Loucy (cell line): ENCODE results near the gene SLC39A8.

ENCODE experiments used
- H2AFZ ChIP-seq: fragments of 200-600 bp; sonication (generic); 2 replicates; pipeline ENCODE4 v1.6.0; 2016; ENCODE audit warnings: antibody characterized with exemption, mild to moderate bottlenecking, low read length, moderate library complexity
- H3F3A ChIP-seq: fragments of 200-600 bp; 2 replicates; pipeline ENCODE4 v1.6.0; 2016; ENCODE audit warnings: antibody characterized with exemption, low read depth, mild to moderate bottlenecking
- H3K27me3 ChIP-seq: fragments of 200-600 bp; sonication (generic); 2 replicates; pipeline ENCODE4 v1.6.1; 2014; ENCODE audit warnings: low read length, mild to moderate bottlenecking; ENCODE audit not compliant: insufficient read depth, poor library complexity, severe bottlenecking
- H3K36me3 ChIP-seq: fragments of 200-600 bp; sonication (generic); 2 replicates; pipeline ENCODE4 v1.6.1; 2016; ENCODE audit warnings: low read length; ENCODE audit not compliant: insufficient read depth
- H3K4me1 ChIP-seq: fragments of 200-600 bp; sonication (generic); 2 replicates; pipeline ENCODE4 v1.5.1; 2014; ENCODE audit warnings: low read length, mild to moderate bottlenecking; ENCODE audit not compliant: insufficient read depth, poor library complexity, severe bottlenecking
- H3K4me2 ChIP-seq: fragments of 200-600 bp; sonication (generic); 2 replicates; pipeline ENCODE4 v1.6.0; 2014; ENCODE audit warnings: antibody characterized with exemption, low read length, low read depth, mild to moderate bottlenecking; ENCODE audit not compliant: poor library complexity, severe bottlenecking
- H3K4me3 ChIP-seq: fragments of 200-600 bp; sonication (generic); 2 replicates; pipeline ENCODE4 v1.5.1; 2014; ENCODE audit warnings: low read length, mild to moderate bottlenecking, mixed read lengths; ENCODE audit not compliant: poor library complexity, severe bottlenecking
- H3K79me2 ChIP-seq: fragments of 200-600 bp; sonication (generic); 2 replicates; pipeline ENCODE4 v1.6.1; 2014; ENCODE audit warnings: low read length; ENCODE audit not compliant: insufficient read depth
- H3K9ac ChIP-seq: fragments of 200-600 bp; sonication (generic); 2 replicates; pipeline ENCODE4 v1.6.0; 2014; ENCODE audit warnings: mild to moderate bottlenecking, low read depth, low read length, moderate library complexity; ENCODE audit not compliant: poor library complexity, severe bottlenecking
- H3K9me2 ChIP-seq: fragments of 200-600 bp; sonication (generic); replicated peaks from 2 replicates; pipeline ENCODE4 v1.6.1; 2016; ENCODE audit warnings: low read depth, low read length, mixed read lengths
- H3K9me3 ChIP-seq: fragments of 200-600 bp; sonication (generic); 2 replicates; pipeline ENCODE4 v1.6.1; 2014; ENCODE audit warnings: mild to moderate bottlenecking, antibody characterized with exemption, low read length, low read depth; ENCODE audit not compliant: insufficient read depth
- H4K20me1 ChIP-seq: fragments of 200-600 bp; sonication (generic); 2 replicates; pipeline ENCODE4 v1.6.0; 2014; ENCODE audit warnings: antibody characterized with exemption, low read length, mild to moderate bottlenecking; ENCODE audit not compliant: insufficient read depth, poor library complexity, severe bottlenecking
- CTCF ChIP-seq: fragments of 200-600 bp; sonication (generic); conservative IDR thresholded peaks from 2 replicates; pipeline ENCODE4 v1.5.1; 2014; ENCODE audit warnings: mild to moderate bottlenecking, antibody characterized with exemption, low read length
- EZH2phosphoT487 ChIP-seq: fragments of 200-600 bp; IDR thresholded peaks from 2 replicates; pipeline ENCODE4 v1.6.1; 2018; ENCODE audit warnings: antibody characterized with exemption, mild to moderate bottlenecking, moderate library complexity, borderline replicate concordance

Gene SLC39A8

GRCh38 chr4:102344954-102345794 lies at the start of gene SLC39A8:
SLC39A8 (minus strand) TSS chr4:102345482; CDS start chr4:102344662, 820 bp downstream.
- no peaks in the 10 kb centered on the region for H3K27me3 ChIP-seq
- H3F3A ChIP-seq = peaks cover 13% of the 10 kb centered on the region; the same call in 1 of the 2 replicates
- peak within 1 kb of the TSS; percentile 91 for H3K9ac ChIP-seq
- TF ChIP-seq CTCF = peak; percentile 82
- no peak for TF ChIP-seq EZH2phosphoT487
- peak within 1 kb of the TSS; percentile 97 for H2AFZ ChIP-seq
- H3K9me2 ChIP-seq = no peaks in the 10 kb centered on the region
- H3K79me2 ChIP-seq = peaks cover 41% of the 10 kb centered on the region
- peak within 1 kb of the TSS; percentile 93 for H3K4me2 ChIP-seq
- H3K4me3 ChIP-seq = peak within 1 kb of the TSS; percentile 81
- peaks cover 36% of the 10 kb centered on the region for H4K20me1 ChIP-seq
- peaks cover 43% of the 10 kb centered on the region for H3K4me1 ChIP-seq
- no peaks in the 10 kb centered on the region for H3K36me3 ChIP-seq
- no peaks in the 10 kb centered on the region for H3K9me3 ChIP-seq

GRCh38 chr4:102392033-102392744 lies 46.9 kb upstream of the SLC39A8 start:
- Histone ChIP-seq H3K9me3 (no peaks in the 10 kb centered on the region), H3F3A (no peaks in the 10 kb centered on the region), H3K79me2 (no peaks in the 10 kb centered on the region), H3K4me3 (no peak overlapping the region), H3K9ac (no peak overlapping the region), H2AFZ (no peak overlapping the region), H3K27me3 (no peaks in the 10 kb centered on the region), H3K4me2 (no peak overlapping the region), H3K36me3 (no peaks in the 10 kb centered on the region), H3K4me1 (no peaks in the 10 kb centered on the region), H4K20me1 (no peaks in the 10 kb centered on the region), H3K9me2 (no peaks in the 10 kb centered on the region)
- TF ChIP-seq EZH2phosphoT487 (no peak), CTCF (no peak)

GRCh38 chr4:102390438-102390837 lies 45.2 kb upstream of the SLC39A8 start:
- Histone ChIP-seq H3K79me2 (no peaks in the 10 kb centered on the region), H3K4me2 (no peak overlapping the region), H3K9me3 (no peaks in the 10 kb centered on the region), H4K20me1 (no peaks in the 10 kb centered on the region), H3K4me1 (no peaks in the 10 kb centered on the region), H2AFZ (no peak overlapping the region), H3K9me2 (no peaks in the 10 kb centered on the region), H3K9ac (no peak overlapping the region), H3F3A (no peaks in the 10 kb centered on the region), H3K4me3 (no peak overlapping the region), H3K36me3 (no peaks in the 10 kb centered on the region), H3K27me3 (no peaks in the 10 kb centered on the region)
- no peak for TF ChIP-seq CTCF
- TF ChIP-seq EZH2phosphoT487 = no peak
